ENCODE measurements around the gene NFATC1. TPM values are rescaled to one million over a fixed set of nuclear protein-coding genes. Genes with fewer than 3 reads are reported as not detected.
"Not testable (repeated sequence)": the region's sequence is repeated elsewhere in the genome, so short reads cannot be mapped to it uniquely, and the experiment has no call there.

Gene NFATC1
- total RNA-seq, 2 donors from 2014 or later, result 89.4 to 94.8 TPM

GRCh38 chr18:79476031-79476917, 80.5 kb downstream of the NFATC1 start:
- ATAC-seq (peak in 1 of 2 donors; percentile 12), DNase-seq (ENCODE audit: low spot score in 2 of 2) (no peak)
- Mint-ChIP-seq H3K36me3 (peaks cover 12 to 23% of the 10 kb centered on the region in 2 donors), H3K9me3 (peaks cover 0 to 3% of the 10 kb centered on the region in 2 donors), H3K27ac (peak overlapping the region; percentile 63 to 74)

GRCh38 chr18:79476918-79477571, 81.3 kb downstream of the NFATC1 start:
- Mint-ChIP-seq H3K9me3 (peaks cover 0 to 3% of the 10 kb centered on the region in 2 donors), H3K36me3 (peaks cover 9 to 16% of the 10 kb centered on the region in 2 donors), H3K27ac (peak overlapping the region; percentile 63 to 74)
- no peak for ATAC-seq
- DNase-seq (ENCODE audit: low spot score in 2 of 2), result no peak

- ATAC-seq (peak in 1 of 2 donors; percentile 36), DNase-seq (ENCODE audit: low spot score in 2 of 2) (peak in 1 of 2 donors; percentile 48)
- H3K27ac Mint-ChIP-seq, result peak overlapping the region; percentile 63 to 74
- peaks cover 6 to 7% of the 10 kb centered on the region in 2 donors for H3K36me3 Mint-ChIP-seq
- H3K9me3 Mint-ChIP-seq, result no peaks in the 10 kb centered on the region
Observed at GRCh38 chr18:79477711-79478483, 82.2 kb downstream of the NFATC1 start.

- DNase-seq (ENCODE audit: low spot score in 2 of 2) (peak in 1 of 2 donors; percentile 39), ATAC-seq (peak in 1 of 2 donors; percentile 8)
- Mint-ChIP-seq H3K9me3 (no peaks in the 10 kb centered on the region), H3K27ac (peak overlapping the region in 1 of 2 donors; percentile 86), H3K36me3 (peaks cover 0 to 4% of the 10 kb centered on the region in 2 donors)
Observed at GRCh38 chr18:79478484-79479115, 82.9 kb downstream of the NFATC1 start.

GRCh38 chr18:79479116-79479760, 83.5 kb downstream of the NFATC1 start:
- Mint-ChIP-seq H3K36me3 (peaks cover 0 to 4% of the 10 kb centered on the region in 2 donors), H3K27ac (peak overlapping the region; percentile 45 to 86), H3K9me3 (no peaks in the 10 kb centered on the region)
- ATAC-seq, result peak in 1 of 2 donors; percentile 19
- DNase-seq (ENCODE audit: low spot score in 2 of 2), result no peak

GRCh38 chr18:79479761-79480161, 84.0 kb downstream of the NFATC1 start:
- Mint-ChIP-seq H3K27ac (no peak overlapping the region), H3K9me3 (no peaks in the 10 kb centered on the region), H3K36me3 (peaks cover 0 to 4% of the 10 kb centered on the region in 2 donors)
- ATAC-seq, result no peak
- peak in 1 of 2 donors; percentile 38 for DNase-seq (ENCODE audit: low spot score in 2 of 2)

GRCh38 chr18:79480171-79481045, 84.7 kb downstream of the NFATC1 start:
- H3K9me3 Mint-ChIP-seq, result no peaks in the 10 kb centered on the region

GRCh38 chr18:79481046-79481790, 85.5 kb downstream of the NFATC1 start:
- Mint-ChIP-seq H3K36me3 (peaks cover 0 to 4% of the 10 kb centered on the region in 2 donors), H3K27ac (peak overlapping the region in 1 of 2 donors; percentile 68), H3K9me3 (no peaks in the 10 kb centered on the region)
- ATAC-seq (peak in 1 of 2 donors; percentile 17), DNase-seq (ENCODE audit: low spot score in 2 of 2) (peak in 1 of 2 donors; percentile 49)

More at GRCh38 chr18:79480171-79481045, 84.7 kb downstream of the NFATC1 start:
- DNase-seq (ENCODE audit: low spot score in 2 of 2) (peak in 1 of 2 donors; percentile 51), ATAC-seq (no peak)
- Mint-ChIP-seq H3K27ac (peak overlapping the region in 1 of 2 donors; percentile 68), H3K36me3 (peaks cover 0 to 4% of the 10 kb centered on the region in 2 donors)

GRCh38 chr18:79483393-79483792, 87.7 kb downstream of the NFATC1 start:
- peak in 1 of 2 donors; percentile 18 for DNase-seq (ENCODE audit: low spot score in 2 of 2)
- H3K27ac Mint-ChIP-seq, H3K36me3 Mint-ChIP-seq, H3K9me3 Mint-ChIP-seq, ATAC-seq: not testable (repeated sequence)

GRCh38 chr18:79483971-79484491, 88.3 kb downstream of the NFATC1 start:
- ATAC-seq (no peak), DNase-seq (ENCODE audit: low spot score in 2 of 2) (peak in 1 of 2 donors; percentile 39)
- Mint-ChIP-seq H3K9me3 (no peaks in the 10 kb centered on the region), H3K36me3 (peaks cover 0 to 3% of the 10 kb centered on the region in 2 donors), H3K27ac (peak overlapping the region in 1 of 2 donors; percentile 41)

- no peak for ATAC-seq
- Mint-ChIP-seq H3K36me3 (no peaks in the 10 kb centered on the region), H3K9me3 (no peaks in the 10 kb centered on the region), H3K27ac (peak overlapping the region; percentile 41 to 48)
- DNase-seq (ENCODE audit: low spot score in 2 of 2), result peak in 1 of 2 donors; percentile 46
Observed at GRCh38 chr18:79484661-79485621, 89.2 kb downstream of the NFATC1 start.

- Mint-ChIP-seq H3K27ac (no peak overlapping the region), H3K36me3 (no peaks in the 10 kb centered on the region), H3K9me3 (no peaks in the 10 kb centered on the region)
- ATAC-seq (no peak), DNase-seq (ENCODE audit: low spot score in 2 of 2) (peak in 1 of 2 donors; percentile 40)
Observed at GRCh38 chr18:79485788-79486355, 90.1 kb downstream of the NFATC1 start.
